Smooth muscle cell of the brain vasculature (primary cell): ENCODE results near the gene OPN1LW.
"Not testable (repeated sequence)": the region's sequence is repeated elsewhere in the genome, so short reads cannot be mapped to it uniquely, and the experiment has no call there.

ENCODE experiments used
- DNase-seq: peaks from one replicate; pipeline ENCODE4 v3.0.0-alpha.2; 2012; ENCODE audit warnings: low read depth, low spot score

Gene OPN1LW

GRCh38 chrX:154132366-154132765 lies 11.7 kb upstream of the OPN1LW start:
- DNase-seq: no peak

DNA sequence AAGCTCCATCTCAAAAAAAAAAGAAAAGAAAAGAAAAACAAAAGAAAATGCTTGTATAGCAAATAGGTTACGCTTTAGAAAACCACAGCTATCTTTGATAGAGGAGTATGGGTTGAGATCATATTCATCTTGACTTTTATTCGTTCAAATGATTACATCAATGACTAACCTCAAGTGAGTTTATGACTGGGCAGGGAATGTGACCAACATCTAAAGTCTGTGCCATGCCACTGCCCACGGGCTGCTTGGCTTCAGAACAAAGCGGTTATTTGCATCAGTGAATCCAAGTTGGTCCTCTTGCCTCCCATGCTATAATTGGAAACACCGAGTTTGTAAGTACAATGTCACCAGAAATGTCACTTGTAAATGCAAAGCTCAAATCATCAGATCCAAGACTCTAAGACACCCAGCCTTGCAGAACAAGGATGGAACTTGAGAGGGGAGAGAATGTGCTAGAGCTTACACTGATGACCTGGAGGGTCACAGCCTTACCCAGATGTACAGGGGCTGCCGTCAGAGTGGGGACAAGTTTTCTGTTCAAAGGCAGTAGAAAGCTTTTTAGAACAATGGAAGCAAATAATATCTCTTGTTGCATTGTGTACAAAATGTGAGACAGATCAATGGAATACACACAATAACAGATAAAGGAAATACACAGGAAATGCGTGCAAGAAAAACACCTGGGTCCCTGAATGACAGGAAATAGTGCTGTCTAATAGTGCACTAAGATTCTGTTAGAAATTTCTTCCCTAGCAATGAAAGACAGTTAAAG lies 8.4 kb upstream of the OPN1LW start:
- DNase-seq: no peak

- DNase-seq: peak; percentile 0
Measured at GRCh38 chrX:154136627-154137161, 7.3 kb upstream of the OPN1LW start.

DNA sequence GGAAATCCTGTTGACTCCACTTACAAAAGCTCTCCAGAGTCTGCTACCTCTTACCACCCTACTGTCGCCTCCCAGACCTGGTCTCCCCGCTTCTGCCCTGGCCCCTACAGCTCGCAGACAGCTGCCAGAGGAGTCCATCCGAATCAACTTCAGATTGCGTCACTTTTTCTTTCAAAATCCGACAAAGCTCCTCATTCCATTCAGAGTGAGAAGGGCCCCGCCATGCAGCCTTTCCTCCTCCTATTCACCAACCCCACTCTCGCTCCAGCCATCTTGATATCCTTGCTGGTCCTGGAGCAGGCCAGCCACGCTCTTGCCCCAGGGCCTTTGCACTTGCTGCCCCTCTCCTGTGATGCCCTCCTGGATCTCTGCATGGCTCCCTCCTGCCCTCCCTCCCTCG lies 5.2 kb upstream of the OPN1LW start:
- DNase-seq: no peak

GRCh38 chrX:154140206-154140605 lies 3.8 kb upstream of the OPN1LW start:
- DNase-seq: no peak

DNA sequence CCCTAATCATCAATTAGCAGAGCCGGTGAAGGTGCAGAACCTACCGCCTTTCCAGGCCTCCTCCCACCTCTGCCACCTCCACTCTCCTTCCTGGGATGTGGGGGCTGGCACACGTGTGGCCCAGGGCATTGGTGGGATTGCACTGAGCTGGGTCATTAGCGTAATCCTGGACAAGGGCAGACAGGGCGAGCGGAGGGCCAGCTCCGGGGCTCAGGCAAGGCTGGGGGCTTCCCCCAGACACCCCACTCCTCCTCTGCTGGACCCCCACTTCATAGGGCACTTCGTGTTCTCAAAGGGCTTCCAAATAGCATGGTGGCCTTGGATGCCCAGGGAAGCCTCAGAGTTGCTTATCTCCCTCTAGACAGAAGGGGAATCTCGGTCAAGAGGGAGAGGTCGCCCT lies 3.3 kb upstream of the OPN1LW start:
- DNase-seq: no peak

DNA sequence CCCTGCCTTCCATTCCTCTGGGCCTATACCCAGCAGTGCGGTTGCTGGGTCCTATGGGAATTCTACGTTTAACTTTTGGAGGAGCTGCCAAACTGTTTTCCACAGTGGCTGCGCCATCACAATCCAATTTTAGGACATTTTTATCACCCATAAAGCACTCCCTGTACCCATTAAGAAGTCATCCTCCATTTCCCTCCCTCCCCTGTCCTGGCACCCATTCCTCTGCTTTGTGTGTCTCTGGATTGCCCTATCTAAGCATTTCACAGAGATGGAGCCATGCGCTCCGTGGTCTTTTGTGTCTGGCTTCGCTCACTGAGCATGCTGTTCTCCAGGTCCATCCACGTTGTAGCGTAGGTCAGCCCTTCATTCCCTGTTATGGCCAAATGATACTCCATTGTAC lies 1.7 kb upstream of the OPN1LW start:
- DNase-seq: no peak

DNA sequence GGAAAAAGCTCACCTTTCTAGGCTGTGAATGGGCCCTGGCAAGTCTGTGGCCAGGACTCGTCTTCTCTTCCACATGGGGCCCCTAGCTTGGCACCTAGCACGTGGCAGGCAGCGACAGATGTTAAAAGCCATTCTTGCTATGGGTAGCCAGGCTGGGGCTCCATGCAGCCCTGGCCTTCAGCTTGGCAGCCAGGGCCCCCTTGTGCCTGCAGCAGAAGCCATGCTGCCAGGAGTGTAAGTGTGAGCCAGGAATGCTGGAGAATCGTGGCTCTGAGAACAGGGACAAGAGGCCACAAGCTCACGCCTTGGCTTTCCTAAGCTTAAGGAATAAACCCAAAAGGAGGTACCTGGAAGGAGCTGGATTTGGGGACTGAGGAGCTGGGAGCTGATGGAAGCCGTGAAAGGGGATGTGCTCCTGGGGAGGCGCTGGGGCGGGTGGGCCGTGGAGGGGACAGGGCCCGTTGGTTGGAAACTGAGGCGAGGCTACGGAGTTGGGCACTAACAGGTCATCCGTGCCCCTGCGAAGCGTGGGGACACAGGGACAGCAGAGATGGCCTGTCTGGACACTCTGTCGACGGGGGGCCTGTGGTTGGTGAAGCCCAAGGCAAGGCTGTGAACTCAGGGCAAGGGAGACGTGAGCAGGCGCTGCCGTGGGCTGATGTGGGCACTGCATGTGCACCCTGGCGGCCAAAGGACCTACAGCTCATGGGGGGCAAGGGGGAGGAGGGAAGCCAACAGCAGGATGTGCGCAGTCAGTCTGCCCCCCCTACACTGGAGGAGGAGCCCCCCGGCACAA lies 895 bp upstream of the OPN1LW start:
- DNase-seq: no peak

DNA sequence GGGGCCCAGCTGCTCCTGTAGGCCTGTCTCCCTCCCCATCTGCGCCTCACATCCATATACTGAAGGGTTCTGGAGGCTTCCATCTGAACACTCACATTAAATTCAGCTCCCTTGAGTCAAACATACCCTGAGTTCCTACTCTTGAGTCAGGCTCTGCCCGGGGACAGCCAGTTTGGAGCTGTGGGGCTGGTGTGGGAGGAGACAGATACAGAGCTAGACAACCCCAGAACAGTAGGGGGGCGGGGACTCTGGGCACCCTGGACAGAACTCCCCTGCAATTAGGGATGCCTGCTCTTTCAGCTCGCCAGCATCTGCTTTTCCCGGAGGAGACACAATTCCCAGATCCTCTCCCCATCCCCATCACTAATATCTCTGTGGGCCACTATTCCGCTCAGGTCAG lies 7.0 kb downstream of the OPN1LW start:
- DNase-seq: not testable (repeated sequence)

- DNase-seq: not testable (repeated sequence)
Measured at GRCh38 chrX:154156221-154156620, 12.2 kb downstream of the OPN1LW start.

GRCh38 chrX:154157207-154157606 lies 13.2 kb downstream of the OPN1LW start:
- not testable (repeated sequence) for DNase-seq

- DNase-seq: not testable (repeated sequence)
Measured at GRCh38 chrX:154159345-154159744, 15.3 kb downstream of the OPN1LW start.

DNA sequence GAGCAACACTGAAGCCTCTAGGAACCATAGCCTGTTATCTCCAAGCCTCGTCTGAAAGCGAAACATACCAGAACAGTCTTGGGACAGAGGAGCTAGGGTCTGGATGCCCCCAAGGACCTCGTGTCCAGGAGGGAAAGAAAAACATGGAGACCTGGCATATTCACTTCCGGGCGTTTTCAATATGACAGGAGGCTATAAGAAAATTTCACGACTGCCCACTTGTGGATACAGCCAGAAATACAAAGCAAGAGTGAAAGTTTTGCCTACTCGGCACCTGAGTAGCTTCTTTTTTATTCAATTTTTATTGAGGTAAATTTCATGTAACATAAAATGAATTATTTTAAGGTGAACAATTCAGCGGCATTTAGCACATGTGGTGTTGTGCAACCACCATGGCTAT lies 20.9 kb downstream of the OPN1LW start:
- not testable (repeated sequence) for DNase-seq

GRCh38 chrX:154168384-154168783 lies 24.3 kb downstream of the OPN1LW start:
- DNase-seq: not testable (repeated sequence)

DNA sequence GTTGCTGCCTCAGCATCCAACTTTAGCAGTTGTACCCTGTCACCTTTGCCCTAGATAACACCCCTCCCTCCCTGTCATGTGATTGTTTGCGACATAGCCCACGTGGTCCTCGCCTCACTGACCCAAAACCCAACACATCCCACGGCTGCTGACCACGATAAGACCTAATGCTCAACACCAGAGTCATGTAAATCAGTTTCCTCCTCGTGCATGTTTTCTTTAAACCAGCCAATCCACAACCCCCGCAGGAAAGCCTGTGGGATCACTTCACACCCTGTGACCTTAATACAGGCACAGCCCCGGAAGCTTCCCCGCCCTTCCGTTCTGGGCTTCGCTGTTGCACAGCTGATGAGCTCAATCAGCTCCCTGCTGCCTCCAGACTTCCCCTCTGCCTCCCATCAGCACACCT lies 28.5 kb downstream of the OPN1LW start:
- DNase-seq: not testable (repeated sequence)

GRCh38 chrX:154174356-154174755 lies 30.3 kb downstream of the OPN1LW start:
- DNase-seq: not testable (repeated sequence)

DNA sequence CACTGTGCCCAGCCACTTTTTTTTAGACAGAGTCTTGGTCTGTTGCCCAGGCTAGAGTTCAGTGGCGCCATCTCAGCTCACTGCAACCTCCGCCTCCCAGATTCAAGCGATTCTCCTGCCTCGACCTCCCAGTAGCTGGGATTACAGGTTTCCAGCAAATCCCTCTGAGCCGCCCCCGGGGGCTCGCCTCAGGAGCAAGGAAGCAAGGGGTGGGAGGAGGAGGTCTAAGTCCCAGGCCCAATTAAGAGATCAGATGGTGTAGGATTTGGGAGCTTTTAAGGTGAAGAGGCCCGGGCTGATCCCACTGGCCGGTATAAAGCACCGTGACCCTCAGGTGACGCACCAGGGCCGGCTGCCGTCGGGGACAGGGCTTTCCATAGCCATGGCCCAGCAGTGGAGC lies 38.3 kb downstream of the OPN1LW start, which contains the start of gene OPN1MW:
Gene OPN1MW (plus strand): TSS at position 301 of the 400 bp plus-strand sequence. CDS start 82 bp downstream, at position 383.
- not testable (repeated sequence) for DNase-seq

- not testable (repeated sequence) for DNase-seq
Measured at GRCh38 chrX:154183794-154184193, 39.8 kb downstream of the OPN1LW start.

- not testable (repeated sequence) for DNase-seq
Measured at GRCh38 chrX:154192846-154193245, 48.8 kb downstream of the OPN1LW start.

DNA sequence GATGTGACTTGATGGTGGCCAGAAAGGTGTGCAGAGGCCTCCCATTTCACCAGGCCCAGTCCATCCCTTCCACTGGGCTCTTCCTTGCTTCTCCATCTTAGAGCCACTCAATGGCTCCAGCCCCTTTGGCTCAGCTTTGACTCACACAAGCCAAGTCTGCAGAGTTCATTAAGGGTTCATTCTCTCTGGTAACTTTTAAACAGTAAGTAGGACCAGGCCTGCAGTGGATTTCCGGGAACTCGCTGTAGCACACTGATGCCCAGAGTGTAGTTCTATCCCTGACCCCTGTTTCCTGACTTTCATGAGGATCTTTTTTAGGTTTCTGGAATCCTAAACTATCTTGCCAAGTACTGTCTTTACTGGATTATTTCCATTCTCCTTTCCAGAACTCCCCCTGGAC lies 50.3 kb downstream of the OPN1LW start:
- DNase-seq: not testable (repeated sequence)

- DNase-seq: not testable (repeated sequence)
Measured at GRCh38 chrX:154196466-154196865, 52.4 kb downstream of the OPN1LW start.
